OCI-LY7 (cell line): ENCODE results near the gene KLRC2. TPM values are rescaled to one million over a fixed set of nuclear protein-coding genes. Genes with fewer than 3 reads are reported as not detected.

ENCODE experiments used
- BruUV-seq: library from RNA; stranded (reverse); fragments of 400-500 nt; replicated peaks from 2 replicates; lab custom pipeline; 2021; lab: Mats Ljungman, UMichigan
- CTCF ChIA-PET: fragments of 300-600 bp; sonication (Branson Sonifier 250); formaldehyde crosslinking; loops from one replicate; lab custom pipeline; 2022; ENCODE audit warnings: antibody characterized with exemption; ENCODE audit not compliant: unreplicated experiment; lab: Charles Lee
- POLR2A ChIA-PET: fragments of 300-600 bp; sonication (Branson Sonifier 250); formaldehyde crosslinking; loops from one replicate; lab custom pipeline; 2022; ENCODE audit warnings: antibody characterized with exemption; lab: Charles Lee
- DNase-seq: peaks from one replicate; pipeline ENCODE4 v3.0.0-alpha.2; 2015; ENCODE audit warnings: low spot score
- H2AFZ ChIP-seq: fragments of 200-600 bp; sonication (generic), shearing (Covaris generic); 2 replicates; pipeline ENCODE4 v1.6.1; 2014; ENCODE audit warnings: mild to moderate bottlenecking, antibody characterized with exemption, low read length, moderate library complexity
- H3K27ac ChIP-seq: fragments of 200-600 bp; sonication (generic); 2 replicates; pipeline ENCODE4 v1.5.1; 2014; ENCODE audit warnings: mixed run types, low read depth, mild to moderate bottlenecking, moderate library complexity, low read length, inconsistent platforms; ENCODE audit not compliant: poor library complexity, severe bottlenecking
- H3K36me3 ChIP-seq: fragments of 200-600 bp; sonication (generic); 2 replicates; pipeline ENCODE4 v1.6.1; 2014; ENCODE audit warnings: mild to moderate bottlenecking, antibody characterized with exemption, low read length, moderate library complexity, mixed read lengths; ENCODE audit not compliant: insufficient read depth
- H3K4me1 ChIP-seq: fragments of 200-600 bp; sonication (generic); 2 replicates; pipeline ENCODE4 v1.5.1; 2014; ENCODE audit warnings: mild to moderate bottlenecking, low read length; ENCODE audit not compliant: insufficient read depth, poor library complexity, severe bottlenecking
- H3K4me2 ChIP-seq: fragments of 200-600 bp; sonication (generic); 2 replicates; pipeline ENCODE4 v1.6.1; 2014; ENCODE audit warnings: mild to moderate bottlenecking, low read length
- H3K4me3 ChIP-seq: fragments of 200-600 bp; sonication (generic); 2 replicates; pipeline ENCODE4 v1.5.1; 2014; ENCODE audit warnings: mild to moderate bottlenecking, low read depth, low read length; ENCODE audit not compliant: poor library complexity, severe bottlenecking
- H3K79me2 ChIP-seq: fragments of 200-600 bp; sonication (generic); 2 replicates; pipeline ENCODE4 v1.6.1; 2016; ENCODE audit warnings: low read depth, mild to moderate bottlenecking, low read length, moderate library complexity, mixed read lengths; ENCODE audit not compliant: insufficient read depth
- H3K9me2 ChIP-seq: fragments of 200-600 bp; sonication (generic); 2 replicates; pipeline ENCODE4 v1.6.1; 2016; ENCODE audit warnings: mild to moderate bottlenecking, low read length, mixed read lengths; ENCODE audit not compliant: insufficient read depth
- H3K9me3 ChIP-seq: fragments of 200-600 bp; sonication (generic); 2 replicates; pipeline ENCODE4 v1.6.1; 2014; ENCODE audit warnings: mild to moderate bottlenecking, mixed run types, low read length, mixed read lengths
- H4K20me1 ChIP-seq: fragments of 200-600 bp; sonication (generic); 2 replicates; pipeline ENCODE4 v1.6.1; 2014; ENCODE audit warnings: mild to moderate bottlenecking, antibody characterized with exemption, low read length, moderate library complexity, mixed read lengths; ENCODE audit not compliant: insufficient read depth
- EZH2phosphoT487 ChIP-seq: fragments of 200-600 bp; sonication (generic); IDR thresholded peaks from 2 replicates; pipeline ENCODE4 v1.6.1; 2018; ENCODE audit warnings: low read depth, borderline replicate concordance, mild to moderate bottlenecking, mixed run types, antibody characterized with exemption, low read length, moderate library complexity, mixed read lengths
- intact Hi-C: fragments of 100-400 bp; cut with micrococcal nuclease; formaldehyde crosslinking; loops from one replicate; pipeline ENCODE4 v1.10.0; 2022; ENCODE audit not compliant: unreplicated experiment
- total RNA-seq, 2 experiments: library from RNA; depleted of rRNA in 1 of 2; stranded (reverse); fragments of >200 nt in 1 of 2; shearing (Covaris generic) in 1 of 2; gene quantifications; 2 replicates each; pipeline ENCODE4 v1.2.3, GENCODE V29; 2014 to 2022
- TF ChIP-seq, protein P1 (sequence below): fragments of 200-600 bp; sonication (generic); conservative IDR thresholded peaks from 2 replicates; pipeline ENCODE4 v1.5.1; 2014; ENCODE audit warnings: mild to moderate bottlenecking, antibody characterized with exemption, low read length, moderate library complexity, mixed read lengths

The KLRC2 gene
- total RNA-seq, 2 experiments from 2014 or later, result not detected

DNA sequence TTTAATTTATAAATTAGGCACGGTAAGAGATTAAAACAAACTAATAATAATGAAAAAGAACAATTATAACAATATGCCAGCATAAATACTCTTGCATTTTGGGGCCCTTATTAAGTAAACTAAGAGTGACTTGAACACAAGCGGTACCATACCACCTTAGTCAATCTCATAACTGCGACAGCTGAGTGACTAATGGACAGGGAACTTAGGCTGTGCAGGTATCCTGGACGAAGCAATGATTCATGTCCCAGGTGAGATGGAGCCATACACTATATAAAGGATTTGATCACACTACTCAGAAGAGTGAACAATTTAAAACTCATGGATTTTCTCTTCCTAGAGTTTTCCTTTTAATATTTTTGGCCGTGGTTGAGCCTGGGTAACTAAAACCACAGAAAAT lies 30.5 kb downstream of the KLRC2 start:
- no peaks in the 10 kb centered on the region for H3K9me2 ChIP-seq
- no peak overlapping the region for H3K4me3 ChIP-seq
- peaks cover 22% of the 10 kb centered on the region for H3K9me3 ChIP-seq
- ChIA-PET CTCF (no interaction called here), POLR2A (interaction anchor here (0.6 to 1.2 kb wide), 2 partner anchors 31 to 188 kb away, joined by 3 read pairs; no protein-coding TSS in a partner anchor)
- no peak overlapping the region for H3K27ac ChIP-seq
- DNase-seq, result no peak
- intact Hi-C loops, result no loop called here
- peaks cover 75% of the 10 kb centered on the region for H3K79me2 ChIP-seq
- peaks cover 57% of the 10 kb centered on the region for H3K36me3 ChIP-seq
- TF ChIP-seq, protein P1, sequence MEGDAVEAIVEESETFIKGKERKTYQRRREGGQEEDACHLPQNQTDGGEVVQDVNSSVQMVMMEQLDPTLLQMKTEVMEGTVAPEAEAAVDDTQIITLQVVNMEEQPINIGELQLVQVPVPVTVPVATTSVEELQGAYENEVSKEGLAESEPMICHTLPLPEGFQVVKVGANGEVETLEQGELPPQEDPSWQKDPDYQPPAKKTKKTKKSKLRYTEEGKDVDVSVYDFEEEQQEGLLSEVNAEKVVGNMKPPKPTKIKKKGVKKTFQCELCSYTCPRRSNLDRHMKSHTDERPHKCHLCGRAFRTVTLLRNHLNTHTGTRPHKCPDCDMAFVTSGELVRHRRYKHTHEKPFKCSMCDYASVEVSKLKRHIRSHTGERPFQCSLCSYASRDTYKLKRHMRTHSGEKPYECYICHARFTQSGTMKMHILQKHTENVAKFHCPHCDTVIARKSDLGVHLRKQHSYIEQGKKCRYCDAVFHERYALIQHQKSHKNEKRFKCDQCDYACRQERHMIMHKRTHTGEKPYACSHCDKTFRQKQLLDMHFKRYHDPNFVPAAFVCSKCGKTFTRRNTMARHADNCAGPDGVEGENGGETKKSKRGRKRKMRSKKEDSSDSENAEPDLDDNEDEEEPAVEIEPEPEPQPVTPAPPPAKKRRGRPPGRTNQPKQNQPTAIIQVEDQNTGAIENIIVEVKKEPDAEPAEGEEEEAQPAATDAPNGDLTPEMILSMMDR, result no peak
- no peak for TF ChIP-seq EZH2phosphoT487
- peaks cover 34% of the 10 kb centered on the region for H3K4me1 ChIP-seq
- H4K20me1 ChIP-seq, result no peaks in the 10 kb centered on the region
- no TSS peak for BruUV-seq
- no peak overlapping the region for H2AFZ ChIP-seq
- no peak overlapping the region for H3K4me2 ChIP-seq

DNA sequence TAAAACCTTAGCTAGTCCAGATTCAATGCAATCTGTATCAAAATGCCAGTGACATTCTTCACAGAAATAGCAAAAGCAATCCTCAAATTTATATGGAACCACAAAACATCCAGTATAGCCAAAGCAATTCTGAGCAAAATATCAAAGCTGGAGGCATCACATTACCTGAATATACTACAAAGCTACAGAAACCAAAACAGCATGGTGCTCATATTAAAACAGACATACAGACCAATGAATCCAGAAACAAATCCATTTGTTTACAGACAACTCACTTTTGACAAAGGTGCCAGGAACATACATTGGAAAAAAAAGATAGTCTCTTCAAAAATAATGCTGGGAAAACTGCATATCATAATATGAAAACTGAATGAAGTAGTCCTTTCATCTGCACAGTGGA lies 31.0 kb downstream of the KLRC2 start:
- CTCF ChIA-PET, result no interaction called here

DNA sequence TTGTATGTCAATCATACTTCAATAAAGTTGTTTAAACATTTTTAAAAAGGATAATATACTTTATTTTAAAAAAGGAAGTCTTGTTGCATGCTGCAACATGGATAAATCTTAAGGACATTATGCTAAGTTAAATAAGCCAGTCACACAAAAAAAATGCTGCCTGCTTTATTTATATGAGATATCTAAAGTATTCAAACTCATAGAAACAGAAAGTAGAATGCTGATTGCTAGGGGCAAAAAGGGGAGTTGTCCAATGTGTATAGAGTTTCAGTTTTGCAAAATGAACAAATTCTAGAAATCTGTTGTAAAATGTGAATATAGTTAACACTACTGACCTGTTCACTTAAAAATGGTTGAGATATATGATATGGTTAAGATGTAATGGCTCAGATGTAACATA lies 35.0 kb downstream of the KLRC2 start:
- no TSS peak for BruUV-seq
- CTCF ChIA-PET, result no interaction called here

More for the DNA sequence above, 31.0 kb downstream of the KLRC2 start:
- TF ChIP-seq EZH2phosphoT487, result no peak
- H4K20me1 ChIP-seq, result no peaks in the 10 kb centered on the region
- intact Hi-C loops, result no loop called here
- BruUV-seq, result no TSS peak
- H3K4me3 ChIP-seq, result no peak overlapping the region
- H3K4me1 ChIP-seq, result peaks cover 32% of the 10 kb centered on the region
- H3K9me2 ChIP-seq, result no peaks in the 10 kb centered on the region
- H3K36me3 ChIP-seq, result peaks cover 62% of the 10 kb centered on the region
- POLR2A ChIA-PET, result interaction anchor here (0.6 to 1.2 kb wide), 3 partner anchors 19 to 188 kb away, joined by 3 read pairs; no protein-coding TSS in a partner anchor
- H3K27ac ChIP-seq, result no peak overlapping the region
- H2AFZ ChIP-seq, result no peak overlapping the region
- H3K79me2 ChIP-seq, result peaks cover 79% of the 10 kb centered on the region
- no peak for DNase-seq
- H3K9me3 ChIP-seq, result peaks cover 26% of the 10 kb centered on the region
- no peak overlapping the region for H3K4me2 ChIP-seq

More for the DNA sequence above, 35.0 kb downstream of the KLRC2 start:
- TF ChIP-seq EZH2phosphoT487, result no peak
- TF ChIP-seq, protein P1, result no peak
- Histone ChIP-seq H3K36me3 (peaks cover 70% of the 10 kb centered on the region), H3K4me2 (no peak overlapping the region), H3K27ac (peak overlapping the region; percentile 34), H3K9me2 (no peaks in the 10 kb centered on the region), H3K9me3 (peaks cover 32% of the 10 kb centered on the region), H2AFZ (no peak overlapping the region), H3K79me2 (peaks cover 83% of the 10 kb centered on the region), H4K20me1 (no peaks in the 10 kb centered on the region), H3K4me1 (peaks cover 28% of the 10 kb centered on the region), H3K4me3 (no peak overlapping the region)
- no peak for DNase-seq
- POLR2A ChIA-PET, result interaction anchor here (1.2 kb wide), 1 partner anchor 13 kb away, joined by 3 read pairs; no protein-coding TSS in a partner anchor
- intact Hi-C loops, result no loop called here
